ENCODE data around the gene SDHB. TPM values are rescaled to one million over a fixed set of nuclear protein-coding genes. Genes with fewer than 3 reads are reported as not detected.

SDHB gene
- total RNA-seq, 4 donors from 2014 or later: 77.6 to 154 (median 86.2) TPM

DNA sequence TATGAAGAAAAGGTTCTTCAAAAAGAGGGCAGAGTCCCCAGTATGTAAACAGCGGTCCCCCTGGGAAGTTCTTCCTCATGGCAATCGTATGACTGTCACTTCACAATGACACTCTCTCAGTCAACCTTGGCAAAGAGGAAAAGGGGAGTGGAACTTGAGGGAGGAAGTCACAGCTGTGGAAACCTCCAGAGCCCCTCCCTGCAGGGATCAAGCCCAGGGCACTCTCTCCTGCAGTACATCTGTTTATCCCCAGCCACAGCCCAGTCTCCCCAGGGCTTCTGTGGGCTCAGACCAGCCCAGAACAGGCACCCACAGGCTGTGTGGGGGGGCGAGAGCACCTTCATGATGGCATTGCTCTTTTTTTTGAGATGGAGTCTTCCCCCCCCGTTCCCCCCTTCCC is 44.1 kb downstream of the SDHB start:
- DNase-seq (ENCODE audit: low spot score in 2 of 2): no peak
- WGBS, 2 donors: 38 to 63% methylated on average over 4 of the region's 4 CpGs
- intact Hi-C loops (cut with DNase I; ENCODE audit: low total_unique reads): no loop called here
- TF ChIP-seq, protein P1, sequence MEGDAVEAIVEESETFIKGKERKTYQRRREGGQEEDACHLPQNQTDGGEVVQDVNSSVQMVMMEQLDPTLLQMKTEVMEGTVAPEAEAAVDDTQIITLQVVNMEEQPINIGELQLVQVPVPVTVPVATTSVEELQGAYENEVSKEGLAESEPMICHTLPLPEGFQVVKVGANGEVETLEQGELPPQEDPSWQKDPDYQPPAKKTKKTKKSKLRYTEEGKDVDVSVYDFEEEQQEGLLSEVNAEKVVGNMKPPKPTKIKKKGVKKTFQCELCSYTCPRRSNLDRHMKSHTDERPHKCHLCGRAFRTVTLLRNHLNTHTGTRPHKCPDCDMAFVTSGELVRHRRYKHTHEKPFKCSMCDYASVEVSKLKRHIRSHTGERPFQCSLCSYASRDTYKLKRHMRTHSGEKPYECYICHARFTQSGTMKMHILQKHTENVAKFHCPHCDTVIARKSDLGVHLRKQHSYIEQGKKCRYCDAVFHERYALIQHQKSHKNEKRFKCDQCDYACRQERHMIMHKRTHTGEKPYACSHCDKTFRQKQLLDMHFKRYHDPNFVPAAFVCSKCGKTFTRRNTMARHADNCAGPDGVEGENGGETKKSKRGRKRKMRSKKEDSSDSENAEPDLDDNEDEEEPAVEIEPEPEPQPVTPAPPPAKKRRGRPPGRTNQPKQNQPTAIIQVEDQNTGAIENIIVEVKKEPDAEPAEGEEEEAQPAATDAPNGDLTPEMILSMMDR (IDR thresholded peaks at IDR 0.05): no peak
- TF ChIP-seq POLR2A (IDR thresholded peaks at IDR 0.05): no peak
- H3K4me3 ChIP-seq (ENCODE audit: low read depth, poor library complexity, severe bottlenecking): no peak overlapping the region

DNA sequence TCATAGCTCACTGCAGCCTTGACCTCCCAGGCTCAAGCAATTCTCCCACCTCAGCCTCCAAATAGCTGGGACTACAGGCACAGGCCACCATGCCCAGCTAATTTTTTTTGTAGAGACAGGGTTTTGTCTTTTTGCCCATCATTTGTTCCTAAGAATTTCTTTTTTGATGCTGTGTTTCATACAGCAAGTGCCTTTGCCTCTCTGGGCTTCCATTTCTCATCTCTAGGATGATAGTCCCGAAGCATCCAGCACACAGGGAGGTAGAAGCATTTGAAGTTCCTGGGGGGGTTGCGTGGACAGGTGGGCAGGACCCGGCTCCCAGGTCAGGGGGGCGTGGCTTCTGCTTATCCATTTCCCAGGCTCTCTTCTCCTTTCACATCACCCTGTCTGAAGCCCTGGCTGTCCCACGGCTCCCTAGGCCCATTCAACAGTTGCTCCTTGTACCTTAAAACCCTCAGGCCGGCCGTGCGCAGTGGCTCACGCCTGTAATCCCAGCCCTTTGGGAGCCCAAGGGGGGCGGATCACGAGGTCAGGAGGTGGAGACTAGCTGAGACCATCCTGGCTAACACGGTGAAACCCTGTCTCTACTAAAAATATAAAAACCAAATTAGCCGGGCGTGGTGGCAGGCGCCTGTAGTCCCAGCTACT is 45.5 kb downstream of the SDHB start:
- 87 to 93% methylated on average over 15 of the region's 15 CpGs for WGBS, 2 donors
- H3K4me3 ChIP-seq (ENCODE audit: low read depth, poor library complexity, severe bottlenecking): no peak overlapping the region
- TF ChIP-seq POLR2A (IDR thresholded peaks at IDR 0.05): no peak
- TF ChIP-seq, protein P1 (IDR thresholded peaks at IDR 0.05): no peak
- intact Hi-C loops (cut with DNase I; ENCODE audit: low total_unique reads): no loop called here
- no peak for DNase-seq (ENCODE audit: low spot score in 2 of 2)

DNA sequence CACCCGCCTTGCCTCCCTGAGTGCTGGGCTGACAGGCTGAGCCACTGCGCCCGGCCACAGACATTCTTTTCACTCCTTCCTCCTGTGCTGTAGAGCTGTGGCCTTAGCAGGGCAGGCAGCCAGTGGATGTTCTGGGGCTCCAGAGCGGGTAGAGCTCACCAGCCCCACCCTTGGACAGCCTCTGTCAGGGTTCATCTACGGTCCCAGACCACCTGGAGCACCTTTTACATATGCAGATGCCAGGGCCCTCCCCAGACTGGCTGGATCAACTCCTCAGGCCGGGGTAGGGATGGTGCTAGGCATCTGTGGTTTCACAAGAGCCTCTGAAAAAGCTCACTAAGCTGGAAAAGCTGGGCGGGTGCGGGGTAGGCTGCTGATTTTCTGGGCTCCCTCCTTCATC is 46.7 kb downstream of the SDHB start:
- DNase-seq (ENCODE audit: low spot score in 2 of 2): no peak
- TF ChIP-seq, protein P1 (IDR thresholded peaks at IDR 0.05): no peak
- TF ChIP-seq POLR2A (IDR thresholded peaks at IDR 0.05): no peak
- intact Hi-C loops (cut with DNase I; ENCODE audit: low total_unique reads): no loop called here
- H3K4me3 ChIP-seq (ENCODE audit: low read depth, poor library complexity, severe bottlenecking): no peak overlapping the region
- 85 to 87% methylated on average over 8 of the region's 8 CpGs for WGBS, 2 donors

DNA sequence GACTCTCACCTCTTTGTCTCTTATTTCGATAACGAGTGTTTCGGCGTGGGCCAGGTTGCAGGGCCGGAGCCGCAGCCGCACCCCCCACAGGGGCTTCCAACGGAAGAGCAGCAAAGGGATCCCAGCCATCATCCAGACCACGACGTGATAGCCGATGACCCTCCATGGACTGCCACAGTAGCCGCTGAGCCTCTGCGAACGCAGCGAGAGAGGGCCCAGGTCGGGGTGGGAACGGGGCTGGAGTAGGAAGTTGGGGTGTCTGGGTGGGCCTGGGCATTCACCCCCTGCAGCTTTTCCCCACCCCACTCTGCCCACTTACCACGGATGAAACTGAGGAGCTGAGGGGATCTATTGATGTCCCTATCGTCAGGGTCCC is 48.5 kb downstream of the SDHB start:
- H3K4me3 ChIP-seq (ENCODE audit: low read depth, poor library complexity, severe bottlenecking): no peak overlapping the region
- intact Hi-C loops (cut with DNase I; ENCODE audit: low total_unique reads): no loop called here
- DNase-seq (ENCODE audit: low spot score in 2 of 2): no peak
- TF ChIP-seq, protein P1 (IDR thresholded peaks at IDR 0.05): no peak
- no peak for TF ChIP-seq POLR2A (IDR thresholded peaks at IDR 0.05)
- WGBS, 2 donors: 95% methylated on average over 19 of the region's 19 CpGs

DNA sequence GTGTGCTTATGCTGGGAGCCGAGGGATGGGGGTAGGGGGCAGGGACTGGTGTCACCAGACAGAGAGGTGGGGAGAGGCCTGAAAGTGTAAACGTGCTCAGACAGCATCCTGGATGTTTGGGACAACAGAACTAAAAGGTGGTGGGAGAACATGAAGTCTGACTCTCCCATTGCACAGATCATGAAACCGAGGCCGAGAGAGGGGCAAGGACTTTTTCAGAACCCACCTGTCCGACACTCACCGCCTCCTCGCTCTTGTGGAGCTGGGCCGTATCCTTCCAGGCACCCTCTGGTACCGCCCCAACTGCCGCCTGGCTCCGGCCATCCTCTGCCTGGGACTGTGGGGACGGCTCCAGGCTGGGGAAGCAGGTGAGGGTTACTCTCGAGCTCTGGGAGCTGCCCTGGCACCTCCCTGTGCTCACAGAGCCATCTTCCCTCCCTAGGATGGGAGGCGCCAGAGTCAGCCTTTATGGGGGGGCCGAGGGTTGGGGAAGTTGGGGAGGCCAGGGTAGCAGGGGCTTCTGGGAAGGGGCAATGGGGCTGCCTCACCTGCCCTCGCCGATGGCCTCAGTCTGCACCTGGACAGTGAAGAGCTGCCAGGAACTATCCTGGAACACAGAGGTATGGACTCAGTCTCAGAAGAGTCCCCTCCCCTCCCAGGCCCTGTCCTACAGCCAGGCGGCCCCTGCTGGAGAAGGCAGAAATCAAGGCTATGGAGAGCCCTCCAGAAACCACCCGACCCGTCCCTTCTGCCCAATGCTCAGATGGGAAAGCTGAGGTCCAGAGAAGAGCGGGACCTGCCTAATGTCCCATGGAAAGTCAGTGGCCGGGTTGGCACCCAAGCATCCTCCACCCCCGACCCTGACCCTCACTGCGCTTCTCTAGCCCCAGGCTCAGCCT is 49.1 kb downstream of the SDHB start:
- intact Hi-C loops (cut with DNase I; ENCODE audit: low total_unique reads): no loop called here
- no peak for TF ChIP-seq POLR2A (IDR thresholded peaks at IDR 0.05)
- TF ChIP-seq, protein P1 (IDR thresholded peaks at IDR 0.05): no peak
- H3K4me3 ChIP-seq (ENCODE audit: low read depth, poor library complexity, severe bottlenecking): no peak overlapping the region
- DNase-seq (ENCODE audit: low spot score in 2 of 2): no peak
- WGBS, 2 donors: 84% methylated on average over 21 to 24 of the region's 24 CpGs
